ENCODE measurements around the gene MDC1. TPM values are rescaled to one million over a fixed set of nuclear protein-coding genes. Genes with fewer than 3 reads are reported as not detected.

The MDC1 gene
- total RNA-seq, 1 donor, result 4.7 TPM

DNA sequence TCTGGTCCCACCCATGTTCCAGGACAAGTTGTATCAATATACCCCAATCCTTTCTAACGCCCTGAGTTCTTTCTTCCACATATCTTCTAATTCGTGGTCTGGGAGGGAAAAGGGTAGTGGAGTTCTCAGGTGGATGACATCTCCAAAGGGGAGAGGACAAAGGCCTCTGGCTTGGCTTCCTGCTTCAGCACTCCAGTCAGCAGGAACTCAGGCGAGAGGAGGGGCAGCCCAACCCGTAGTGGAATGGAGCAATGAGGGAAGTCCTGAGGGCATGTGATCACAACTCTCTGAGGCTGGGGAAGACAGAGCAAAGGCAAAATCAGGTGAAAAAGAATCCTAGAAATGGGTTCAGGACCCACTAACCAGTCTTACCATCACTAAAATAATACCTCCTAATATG, 16.7 kb downstream of the MDC1 start:
- TF ChIP-seq, protein P1, sequence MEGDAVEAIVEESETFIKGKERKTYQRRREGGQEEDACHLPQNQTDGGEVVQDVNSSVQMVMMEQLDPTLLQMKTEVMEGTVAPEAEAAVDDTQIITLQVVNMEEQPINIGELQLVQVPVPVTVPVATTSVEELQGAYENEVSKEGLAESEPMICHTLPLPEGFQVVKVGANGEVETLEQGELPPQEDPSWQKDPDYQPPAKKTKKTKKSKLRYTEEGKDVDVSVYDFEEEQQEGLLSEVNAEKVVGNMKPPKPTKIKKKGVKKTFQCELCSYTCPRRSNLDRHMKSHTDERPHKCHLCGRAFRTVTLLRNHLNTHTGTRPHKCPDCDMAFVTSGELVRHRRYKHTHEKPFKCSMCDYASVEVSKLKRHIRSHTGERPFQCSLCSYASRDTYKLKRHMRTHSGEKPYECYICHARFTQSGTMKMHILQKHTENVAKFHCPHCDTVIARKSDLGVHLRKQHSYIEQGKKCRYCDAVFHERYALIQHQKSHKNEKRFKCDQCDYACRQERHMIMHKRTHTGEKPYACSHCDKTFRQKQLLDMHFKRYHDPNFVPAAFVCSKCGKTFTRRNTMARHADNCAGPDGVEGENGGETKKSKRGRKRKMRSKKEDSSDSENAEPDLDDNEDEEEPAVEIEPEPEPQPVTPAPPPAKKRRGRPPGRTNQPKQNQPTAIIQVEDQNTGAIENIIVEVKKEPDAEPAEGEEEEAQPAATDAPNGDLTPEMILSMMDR (IDR thresholded peaks at IDR 0.05; ENCODE audit: insufficient read depth, low read depth, low read length), result no peak
- H3K4me3 ChIP-seq (ENCODE audit: low read depth, low read length), result no peak overlapping the region
- no peak for DNase-seq (ENCODE audit: low read depth)

DNA sequence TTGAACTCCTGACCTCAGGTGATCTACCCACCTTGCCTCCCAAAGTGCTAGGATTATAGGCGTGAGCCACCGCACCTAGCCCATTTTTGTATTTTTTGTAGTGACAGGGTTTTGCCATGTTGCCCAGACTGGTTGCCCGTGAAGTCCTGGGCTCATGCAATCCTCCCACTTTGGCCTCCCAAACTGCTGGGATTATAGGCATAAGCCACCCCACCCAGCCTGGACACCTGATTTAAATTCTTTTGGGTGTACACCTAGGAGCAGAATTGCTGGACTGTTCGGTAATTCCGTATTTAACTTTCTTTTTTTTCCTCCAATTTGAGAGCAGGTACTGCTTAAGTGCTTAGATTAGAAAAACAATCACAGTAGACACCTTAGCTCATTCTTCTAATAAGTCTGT, 20.6 kb downstream of the MDC1 start:
- H3K4me3 ChIP-seq (ENCODE audit: low read depth, low read length), result no peak overlapping the region
- DNase-seq (ENCODE audit: low read depth), result no peak
- TF ChIP-seq, protein P1 (IDR thresholded peaks at IDR 0.05; ENCODE audit: insufficient read depth, low read depth, low read length), result no peak

DNA sequence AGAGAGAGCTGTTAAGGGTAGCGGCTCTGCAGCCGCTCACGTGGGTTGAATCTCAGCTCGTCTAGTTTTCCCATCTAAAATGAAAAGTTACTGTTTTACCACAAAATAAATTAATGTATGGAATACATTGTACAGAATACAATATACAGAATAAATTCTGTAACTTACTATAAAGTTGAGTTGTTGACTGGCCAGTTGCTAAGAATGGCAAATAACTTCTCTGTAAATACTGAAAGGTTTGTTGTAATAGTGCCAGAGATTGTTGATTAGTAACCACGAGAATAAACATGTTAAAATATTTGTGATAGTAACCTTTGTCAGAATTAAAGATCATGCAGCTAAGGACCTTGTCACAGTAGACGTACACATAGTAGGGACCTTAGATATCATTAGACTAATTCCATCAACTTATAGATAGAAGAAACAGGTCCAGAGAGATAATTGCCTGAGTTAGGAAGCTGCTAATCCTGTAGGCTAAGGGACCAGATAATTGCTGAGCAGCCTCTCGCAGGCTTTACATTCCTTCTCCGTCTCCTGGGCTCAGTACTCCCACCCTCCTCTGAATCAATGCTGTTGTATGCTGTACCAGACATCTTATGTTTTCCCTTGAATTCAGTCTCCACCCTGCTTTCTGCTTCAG, 25.8 kb downstream of the MDC1 start:
- peak; percentile 58 for DNase-seq (ENCODE audit: low read depth)
- TF ChIP-seq, protein P1 (IDR thresholded peaks at IDR 0.05; ENCODE audit: insufficient read depth, low read depth, low read length), result no peak
- H3K4me3 ChIP-seq (ENCODE audit: low read depth, low read length), result peak overlapping the region; percentile 95

DNA sequence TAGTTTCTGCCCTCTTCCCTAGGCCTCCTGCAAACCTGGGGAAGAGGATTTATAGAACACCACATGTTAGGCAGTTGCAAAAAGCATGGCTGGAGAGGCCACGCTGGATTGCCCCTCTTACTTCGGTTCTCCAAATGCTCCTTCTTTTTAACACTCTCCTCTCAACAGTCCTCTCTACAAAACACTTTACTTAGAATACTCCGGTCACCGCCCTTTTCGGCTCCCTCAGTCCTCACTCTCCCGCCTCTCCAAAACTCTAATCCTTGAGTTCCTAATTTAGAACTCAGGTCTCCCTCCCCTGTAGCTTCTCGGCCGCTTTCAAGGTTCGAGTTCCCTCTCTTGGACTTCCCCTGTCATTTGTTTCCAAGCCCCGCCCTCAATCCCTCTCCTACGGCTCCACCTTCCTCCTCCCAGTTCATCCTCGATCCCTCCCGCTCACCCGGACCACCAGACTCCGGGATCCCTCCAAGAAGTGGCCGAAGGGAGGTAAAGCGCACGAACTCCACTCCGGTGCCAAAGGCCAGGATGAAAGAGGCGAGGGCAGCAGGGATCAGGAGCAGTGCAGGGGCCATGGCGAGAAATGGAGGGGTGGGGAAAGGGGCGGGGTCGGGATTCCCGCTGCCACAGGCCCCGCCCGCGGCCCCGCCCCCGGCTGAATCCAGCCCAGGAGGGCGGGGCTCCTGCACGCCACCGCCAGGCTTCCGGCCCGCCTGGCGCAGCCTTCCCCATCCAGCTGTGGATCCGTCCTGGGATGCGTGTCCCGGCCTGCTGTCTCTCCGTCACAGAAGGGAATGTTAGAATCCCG, 26.5 kb downstream of the MDC1 start, which contains the start of gene NRM:
TSS of gene NRM (minus strand) at position 582 of the 805 bp plus-strand sequence. CDS start at position 572, 10 bp downstream.
- peak within 1 kb of the TSS; percentile 95 for H3K4me3 ChIP-seq (ENCODE audit: low read depth, low read length)
- TF ChIP-seq, protein P1 (IDR thresholded peaks at IDR 0.05; ENCODE audit: insufficient read depth, low read depth, low read length), result no peak
- peak; percentile 87 for DNase-seq (ENCODE audit: low read depth)

DNA sequence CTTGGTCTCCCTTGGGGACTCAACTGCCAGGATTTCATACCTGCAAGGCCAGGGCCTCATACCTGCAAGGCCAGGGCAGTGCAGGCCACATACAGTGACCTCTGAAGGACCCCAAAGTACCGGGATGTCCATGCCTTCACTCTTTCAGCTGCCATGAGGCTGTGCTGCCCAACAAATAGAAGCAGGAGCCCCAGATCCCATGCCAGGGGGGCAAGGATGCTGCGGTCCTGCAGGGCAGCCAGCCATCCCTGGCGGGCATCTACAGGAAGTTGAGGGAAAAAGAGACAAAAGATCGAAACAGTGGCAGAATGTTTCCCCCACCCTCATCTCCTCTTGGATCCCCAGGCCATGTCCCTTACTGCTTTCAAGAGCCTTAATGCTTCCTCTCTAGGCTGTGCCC, 27.1 kb downstream of the MDC1 start:
- no peak for DNase-seq (ENCODE audit: low read depth)
- TF ChIP-seq, protein P1 (IDR thresholded peaks at IDR 0.05; ENCODE audit: insufficient read depth, low read depth, low read length), result no peak
- H3K4me3 ChIP-seq (ENCODE audit: low read depth, low read length), result peak overlapping the region; percentile 95

DNA sequence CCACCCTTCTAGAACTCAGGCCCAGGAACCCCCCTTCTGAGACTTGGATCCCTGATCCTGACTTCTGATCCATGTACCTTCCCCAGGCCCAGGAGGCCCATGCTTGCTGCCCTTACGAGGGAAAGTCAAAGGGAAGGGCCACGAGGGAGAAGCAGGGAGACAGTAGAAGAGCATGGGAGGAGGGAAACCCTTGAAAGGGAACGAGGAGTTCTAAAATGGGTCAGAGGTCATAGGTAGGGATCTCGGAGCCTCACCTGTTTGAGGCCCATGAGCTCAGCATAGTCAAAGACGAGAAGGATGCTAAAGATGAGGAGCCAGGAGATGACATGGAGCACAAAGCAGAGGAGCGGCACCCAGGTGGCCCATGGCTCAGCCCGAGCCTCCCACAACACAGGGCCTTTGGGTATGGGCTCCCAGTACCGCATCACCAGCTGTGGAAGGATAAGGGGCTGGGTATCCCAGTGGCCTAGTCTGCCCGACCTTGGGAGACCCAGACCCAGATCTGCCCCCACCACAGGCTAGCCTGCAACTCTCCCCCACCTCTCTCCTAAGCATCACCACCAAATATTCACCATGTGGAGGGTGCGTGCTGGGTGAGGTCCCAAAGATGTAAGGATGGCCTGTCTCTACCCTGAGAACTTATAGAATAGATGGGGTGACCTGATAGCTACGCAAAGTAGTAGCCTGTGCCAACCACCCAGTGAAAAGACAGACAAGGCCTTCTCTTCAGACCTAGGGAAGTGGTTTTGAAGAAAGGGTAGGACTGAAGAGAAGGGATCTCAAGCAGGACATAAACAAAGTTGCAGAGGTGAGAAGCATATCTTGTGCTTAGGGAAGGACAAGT, 27.8 kb downstream of the MDC1 start:
- H3K4me3 ChIP-seq (ENCODE audit: low read depth, low read length), result no peak overlapping the region
- no peak for DNase-seq (ENCODE audit: low read depth)
- TF ChIP-seq, protein P1 (IDR thresholded peaks at IDR 0.05; ENCODE audit: insufficient read depth, low read depth, low read length), result no peak
